Measurements from ENCODE around the gene DDAH1.

GRCh38 chr1:85378534-85378933 is 86.4 kb downstream of the DDAH1 start:
- TF ChIP-seq POLR2A (IDR thresholded peaks at IDR 0.05): no peak
- TF ChIP-seq, protein P1, sequence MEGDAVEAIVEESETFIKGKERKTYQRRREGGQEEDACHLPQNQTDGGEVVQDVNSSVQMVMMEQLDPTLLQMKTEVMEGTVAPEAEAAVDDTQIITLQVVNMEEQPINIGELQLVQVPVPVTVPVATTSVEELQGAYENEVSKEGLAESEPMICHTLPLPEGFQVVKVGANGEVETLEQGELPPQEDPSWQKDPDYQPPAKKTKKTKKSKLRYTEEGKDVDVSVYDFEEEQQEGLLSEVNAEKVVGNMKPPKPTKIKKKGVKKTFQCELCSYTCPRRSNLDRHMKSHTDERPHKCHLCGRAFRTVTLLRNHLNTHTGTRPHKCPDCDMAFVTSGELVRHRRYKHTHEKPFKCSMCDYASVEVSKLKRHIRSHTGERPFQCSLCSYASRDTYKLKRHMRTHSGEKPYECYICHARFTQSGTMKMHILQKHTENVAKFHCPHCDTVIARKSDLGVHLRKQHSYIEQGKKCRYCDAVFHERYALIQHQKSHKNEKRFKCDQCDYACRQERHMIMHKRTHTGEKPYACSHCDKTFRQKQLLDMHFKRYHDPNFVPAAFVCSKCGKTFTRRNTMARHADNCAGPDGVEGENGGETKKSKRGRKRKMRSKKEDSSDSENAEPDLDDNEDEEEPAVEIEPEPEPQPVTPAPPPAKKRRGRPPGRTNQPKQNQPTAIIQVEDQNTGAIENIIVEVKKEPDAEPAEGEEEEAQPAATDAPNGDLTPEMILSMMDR (IDR thresholded peaks at IDR 0.05): no peak

Data from heart left ventricle (tissue), 13 donors.